ENCODE data around the gene NELL2. TPM values are rescaled to one million over a fixed set of nuclear protein-coding genes. Genes with fewer than 3 reads are reported as not detected.

The NELL2 gene
- total and polyA plus RNA-seq, 8 donors = 0.27 to 0.79 (median 0.71) TPM

DNA sequence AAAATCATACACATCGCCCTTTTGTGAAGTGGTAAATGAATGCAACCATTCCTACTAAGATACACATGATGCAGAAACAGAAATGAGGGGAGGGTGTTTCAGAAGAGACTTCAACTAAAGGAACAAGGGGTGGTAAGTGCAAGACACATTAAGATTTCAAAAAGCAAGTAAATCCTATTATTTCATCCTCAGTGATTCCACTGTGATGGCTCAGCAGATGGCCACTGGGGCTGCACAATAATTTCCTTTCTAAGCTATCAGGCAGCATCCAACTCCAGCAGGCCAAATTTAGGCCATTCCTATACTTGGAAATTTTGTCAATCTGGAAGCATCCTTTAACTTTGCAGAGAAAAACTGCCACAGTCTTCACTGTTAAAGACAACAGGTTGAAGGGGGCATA, 272.4 kb downstream of the NELL2 start:
- no peak for FAIRE-seq
- intact Hi-C loops (cut with DNase I) = no loop called here
- Histone ChIP-seq H3K36me3 (no peaks in the 10 kb centered on the region), H3K4me3 (no peak overlapping the region), H3K9me3 (no peaks in the 10 kb centered on the region), H3K4me1 (no peaks in the 10 kb centered on the region), H3K27me3 (no peaks in the 10 kb centered on the region), H3K27ac (no peak overlapping the region)
- TF ChIP-seq, protein P1, sequence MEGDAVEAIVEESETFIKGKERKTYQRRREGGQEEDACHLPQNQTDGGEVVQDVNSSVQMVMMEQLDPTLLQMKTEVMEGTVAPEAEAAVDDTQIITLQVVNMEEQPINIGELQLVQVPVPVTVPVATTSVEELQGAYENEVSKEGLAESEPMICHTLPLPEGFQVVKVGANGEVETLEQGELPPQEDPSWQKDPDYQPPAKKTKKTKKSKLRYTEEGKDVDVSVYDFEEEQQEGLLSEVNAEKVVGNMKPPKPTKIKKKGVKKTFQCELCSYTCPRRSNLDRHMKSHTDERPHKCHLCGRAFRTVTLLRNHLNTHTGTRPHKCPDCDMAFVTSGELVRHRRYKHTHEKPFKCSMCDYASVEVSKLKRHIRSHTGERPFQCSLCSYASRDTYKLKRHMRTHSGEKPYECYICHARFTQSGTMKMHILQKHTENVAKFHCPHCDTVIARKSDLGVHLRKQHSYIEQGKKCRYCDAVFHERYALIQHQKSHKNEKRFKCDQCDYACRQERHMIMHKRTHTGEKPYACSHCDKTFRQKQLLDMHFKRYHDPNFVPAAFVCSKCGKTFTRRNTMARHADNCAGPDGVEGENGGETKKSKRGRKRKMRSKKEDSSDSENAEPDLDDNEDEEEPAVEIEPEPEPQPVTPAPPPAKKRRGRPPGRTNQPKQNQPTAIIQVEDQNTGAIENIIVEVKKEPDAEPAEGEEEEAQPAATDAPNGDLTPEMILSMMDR (IDR thresholded peaks at IDR 0.05) = no peak
- WGBS, 2 donors = 44 to 70% methylated on average over 1 of the region's 1 CpG
- no peak for ATAC-seq
- DNase-seq = no peak

DNA sequence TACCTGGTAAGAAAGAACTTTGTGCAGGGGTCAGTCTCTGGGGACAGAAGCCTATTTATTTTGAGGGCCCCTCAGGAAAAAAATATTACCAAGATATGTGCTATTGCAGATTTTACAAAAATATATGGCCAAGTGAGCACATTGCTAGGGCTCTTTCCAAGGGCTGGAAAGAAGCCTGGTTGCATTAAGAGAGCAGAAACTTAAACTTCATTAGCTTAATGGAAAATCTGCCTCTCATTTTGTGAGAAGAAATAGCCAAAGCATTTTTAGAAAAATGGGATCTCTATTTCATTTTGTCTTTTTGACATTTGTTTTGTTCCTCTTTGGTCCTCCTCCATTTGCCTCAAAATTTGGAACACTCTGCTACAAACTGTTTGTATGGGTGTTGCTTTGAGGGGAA, 283.5 kb downstream of the NELL2 start:
- H3K4me3 ChIP-seq = no peak overlapping the region
- no peaks in the 10 kb centered on the region for H3K4me1 ChIP-seq
- TF ChIP-seq, protein P1 (IDR thresholded peaks at IDR 0.05) = no peak
- ATAC-seq = no peak
- H3K27ac ChIP-seq = no peak overlapping the region
- H3K27me3 ChIP-seq = no peaks in the 10 kb centered on the region
- no peaks in the 10 kb centered on the region for H3K36me3 ChIP-seq
- FAIRE-seq = no peak
- intact Hi-C loops (cut with DNase I) = no loop called here
- no peak for DNase-seq
- no peaks in the 10 kb centered on the region for H3K9me3 ChIP-seq

DNA sequence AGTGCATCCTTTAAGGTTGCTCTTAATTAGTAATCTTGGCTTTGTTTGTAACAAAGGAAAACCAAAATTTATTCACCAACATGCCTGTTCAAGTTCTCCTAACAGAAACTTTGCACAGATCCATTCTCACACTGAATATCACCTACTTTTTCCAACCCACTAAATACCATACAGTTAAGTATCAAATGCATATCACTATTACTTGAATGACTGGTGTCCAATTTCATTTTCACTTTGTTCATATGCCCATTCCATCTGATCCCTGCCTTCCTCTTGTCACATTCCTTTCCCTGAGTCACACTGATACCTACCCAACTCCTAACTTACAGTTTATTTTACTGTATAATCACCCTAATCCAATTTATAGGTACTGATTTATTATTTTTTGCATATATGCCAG, 286.4 kb downstream of the NELL2 start:
- H3K9me3 ChIP-seq = no peaks in the 10 kb centered on the region
- ATAC-seq = no peak
- intact Hi-C loops (cut with DNase I) = no loop called here
- no peaks in the 10 kb centered on the region for H3K36me3 ChIP-seq
- TF ChIP-seq, protein P1 (IDR thresholded peaks at IDR 0.05) = no peak
- no peaks in the 10 kb centered on the region for H3K27me3 ChIP-seq
- H3K27ac ChIP-seq = no peak overlapping the region
- H3K4me3 ChIP-seq = no peak overlapping the region
- no peak for DNase-seq
- H3K4me1 ChIP-seq = no peaks in the 10 kb centered on the region
- FAIRE-seq = no peak

DNA sequence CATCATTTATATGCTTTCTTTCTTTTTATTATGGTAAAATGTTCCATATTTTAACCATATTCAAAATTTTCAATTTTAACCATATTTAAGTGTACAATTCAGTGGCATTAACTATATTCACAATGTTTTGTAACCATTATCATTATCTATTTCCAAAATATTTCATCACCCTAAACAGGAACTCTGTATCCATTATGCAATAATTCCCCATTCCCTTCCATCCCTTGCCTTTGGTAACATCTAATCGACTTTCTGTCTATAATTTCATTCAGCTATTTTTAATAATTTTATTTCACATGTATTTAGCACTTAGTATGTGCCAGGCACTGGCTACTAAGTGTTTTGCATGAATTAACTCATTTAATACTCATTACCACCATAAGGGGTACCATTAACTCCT, 287.5 kb downstream of the NELL2 start:
- WGBS, 2 donors = 47 to 60% methylated on average over 1 of the region's 1 CpG
- H3K4me1 ChIP-seq = no peaks in the 10 kb centered on the region
- no peak for ATAC-seq
- no peak overlapping the region for H3K4me3 ChIP-seq
- FAIRE-seq = no peak
- no peaks in the 10 kb centered on the region for H3K36me3 ChIP-seq
- intact Hi-C loops (cut with DNase I) = no loop called here
- H3K9me3 ChIP-seq = no peaks in the 10 kb centered on the region
- H3K27me3 ChIP-seq = no peaks in the 10 kb centered on the region
- TF ChIP-seq, protein P1 (IDR thresholded peaks at IDR 0.05) = no peak
- no peak for DNase-seq
- no peak overlapping the region for H3K27ac ChIP-seq

DNA sequence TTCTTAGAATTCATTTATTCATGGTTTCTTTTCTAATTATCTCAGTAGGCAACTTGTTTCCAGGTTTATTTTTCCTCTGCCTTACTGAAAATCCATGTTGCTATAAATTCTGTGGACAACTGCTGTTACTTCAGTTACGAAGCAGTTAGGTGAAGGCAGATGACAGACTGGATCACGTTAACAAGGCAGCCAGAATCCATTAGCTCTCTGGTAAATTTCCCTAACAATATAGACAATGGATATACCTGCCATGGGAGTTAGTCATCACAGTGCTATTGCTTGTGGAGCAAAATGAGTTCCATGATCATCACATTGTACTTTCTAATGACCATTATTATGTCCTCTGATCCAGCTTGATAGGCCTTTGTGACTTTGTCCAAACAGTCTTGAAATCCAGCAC, 291.5 kb downstream of the NELL2 start:
- DNase-seq = no peak
- TF ChIP-seq, protein P1 (IDR thresholded peaks at IDR 0.05) = no peak
- Histone ChIP-seq H3K27ac (no peak overlapping the region), H3K4me3 (no peak overlapping the region), H3K4me1 (no peaks in the 10 kb centered on the region), H3K36me3 (no peaks in the 10 kb centered on the region), H3K9me3 (no peaks in the 10 kb centered on the region), H3K27me3 (no peaks in the 10 kb centered on the region)
- ATAC-seq = no peak
- 50 to 65% methylated on average over 2 of the region's 2 CpGs for WGBS, 2 donors
- no peak for FAIRE-seq
- intact Hi-C loops (cut with DNase I) = no loop called here
